Activated CD8-positive, alpha-beta memory T cell treated with anti-CD3 and anti-CD28 coated beads for 24 hours (primary cell): ENCODE results near the gene HRCT1.
"Not testable (repeated sequence)": the region's sequence is repeated elsewhere in the genome, so short reads cannot be mapped to it uniquely, and the experiment has no call there.

Experiments used
- DNase-seq: peaks from one replicate; pipeline ENCODE4 v3.0.0-alpha.2; 2020

Gene HRCT1

GRCh38 chr9:35897376-35898099, 8.5 kb upstream of the HRCT1 start:
- not testable (repeated sequence) for DNase-seq

DNA sequence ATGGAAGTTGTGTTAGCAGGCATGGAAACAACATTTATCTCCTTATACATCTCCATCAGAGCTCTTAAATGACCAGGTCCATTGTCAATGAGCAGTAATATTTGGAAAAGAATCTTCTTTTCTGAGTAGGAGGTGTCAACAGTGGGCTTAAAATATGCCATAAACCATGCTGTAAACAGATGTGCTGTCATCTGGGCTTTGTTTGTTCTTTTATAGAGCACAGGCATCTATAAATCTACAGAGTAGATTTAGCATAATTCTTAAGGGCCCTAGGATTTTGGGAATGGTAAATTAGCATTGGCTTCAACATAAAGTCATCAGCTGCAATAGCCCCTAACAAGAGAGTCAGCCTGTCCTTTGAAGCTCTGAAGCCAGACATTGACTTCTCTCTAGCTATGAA, 7.7 kb upstream of the HRCT1 start:
- DNase-seq = no peak

DNA sequence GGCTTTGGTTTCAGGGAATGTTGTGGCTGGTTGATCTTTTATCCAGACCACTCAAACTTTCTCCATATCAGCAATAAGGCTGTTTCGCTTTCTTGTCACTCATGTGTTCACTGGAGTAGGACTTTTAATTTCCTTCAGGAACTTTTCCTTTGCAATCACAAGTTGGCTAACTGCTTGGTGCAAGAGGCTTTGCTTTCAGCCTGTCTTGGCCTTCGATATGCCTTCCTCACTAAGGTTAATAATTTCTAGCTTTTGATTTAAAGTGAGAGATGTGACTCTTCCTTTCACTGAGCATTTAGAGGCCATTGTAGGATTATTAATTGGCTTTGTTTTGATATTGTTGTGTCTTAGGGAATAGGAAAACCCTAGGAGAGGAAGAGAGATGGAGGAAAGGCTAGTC, 7.0 kb upstream of the HRCT1 start:
- DNase-seq = no peak

DNA sequence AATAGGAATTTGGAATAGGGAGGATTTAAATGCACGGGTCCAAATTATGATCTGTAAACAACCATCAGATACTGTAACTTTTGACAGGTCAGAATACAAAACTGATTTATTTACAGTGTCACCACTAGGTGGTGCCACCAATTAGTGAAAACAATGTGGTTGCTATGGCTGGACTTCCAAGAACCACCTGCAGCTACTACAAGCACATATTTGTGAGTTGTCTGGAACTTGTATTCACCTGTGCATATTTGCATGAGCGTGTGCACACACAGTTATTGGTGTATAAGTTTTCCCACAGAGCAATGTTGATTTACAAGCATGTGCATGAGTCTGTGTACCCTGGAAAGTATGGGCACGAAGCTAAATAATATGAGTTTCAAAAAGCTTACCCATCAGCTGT, 3.0 kb upstream of the HRCT1 start:
- DNase-seq = no peak

- no peak for DNase-seq
Measured at GRCh38 chr9:35904338-35904737, 1.7 kb upstream of the HRCT1 start.

DNA sequence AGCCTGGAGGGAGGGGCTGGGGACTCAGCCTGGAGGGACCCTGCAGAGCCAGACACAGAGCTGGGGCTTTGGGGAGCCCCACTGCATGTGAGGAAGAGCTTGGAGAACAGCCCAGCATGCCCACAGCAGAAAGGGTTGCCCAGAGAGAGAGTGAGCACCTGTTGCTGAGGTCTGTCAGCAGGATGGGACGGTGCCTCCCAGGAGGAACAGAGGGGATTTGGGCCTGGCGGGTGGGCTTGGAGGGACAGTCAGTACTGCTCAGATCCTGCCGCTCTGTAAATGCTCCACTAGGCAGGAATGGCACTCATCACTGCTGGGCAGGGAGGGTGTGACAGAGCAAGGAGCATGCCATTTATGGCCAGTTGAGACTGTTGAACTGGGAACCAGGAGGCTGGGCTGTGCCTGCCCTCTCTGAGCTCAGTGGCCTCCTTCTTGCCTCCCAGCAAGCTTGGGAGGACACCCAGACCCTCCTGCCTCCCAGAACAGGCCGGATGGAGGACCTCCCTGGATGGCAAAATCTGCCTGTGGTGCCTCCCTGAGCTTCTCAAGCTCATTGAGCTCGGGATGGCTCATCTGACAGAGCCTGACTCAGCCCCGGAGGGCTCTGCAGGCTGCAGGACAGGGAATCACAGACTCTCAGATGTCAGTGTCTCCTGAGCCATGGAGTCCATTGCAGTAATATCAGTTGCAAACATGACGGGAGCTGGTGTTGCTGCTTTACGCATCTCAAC, 786 bp upstream of the HRCT1 start:
- no peak for DNase-seq

DNA sequence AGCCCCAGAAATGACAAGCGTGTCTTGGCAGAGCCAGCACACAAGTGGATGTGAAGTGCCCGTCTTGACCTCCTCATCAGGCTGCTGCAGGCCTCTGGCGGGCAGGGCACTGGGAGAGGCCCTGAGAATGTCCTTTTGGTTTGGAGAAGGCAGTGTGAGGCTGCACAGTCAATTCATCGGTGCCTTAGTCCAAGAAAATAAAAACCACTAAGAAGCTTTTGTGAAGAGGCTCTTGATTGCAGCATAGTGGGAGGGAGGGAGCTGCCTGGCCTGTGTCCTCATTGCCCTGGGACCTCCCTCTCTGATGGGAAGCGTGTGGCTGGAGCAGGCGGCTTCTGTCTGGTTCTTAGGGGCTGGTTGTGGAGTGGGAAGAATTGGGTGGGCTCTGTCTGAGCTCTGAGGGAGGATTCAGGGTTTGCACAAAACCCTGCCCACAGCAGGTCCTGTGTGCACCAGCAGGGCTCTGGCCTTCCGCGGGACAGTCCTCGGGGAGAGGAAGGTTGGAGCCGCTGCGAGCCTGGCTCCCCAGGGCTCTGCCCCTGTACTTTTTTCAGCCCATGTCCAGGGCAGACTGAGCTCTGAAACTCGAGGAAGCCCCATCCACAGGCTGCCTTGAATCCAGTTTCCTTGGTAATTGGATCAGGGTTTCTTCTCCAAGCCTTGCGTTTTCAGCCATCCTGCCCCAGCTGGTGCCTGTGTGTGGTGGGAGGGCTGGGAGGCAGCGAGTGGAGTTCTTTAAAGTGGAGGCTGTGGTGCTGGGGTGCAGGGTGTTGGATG, 1.1 kb downstream of the HRCT1 start:
- DNase-seq = no peak

DNA sequence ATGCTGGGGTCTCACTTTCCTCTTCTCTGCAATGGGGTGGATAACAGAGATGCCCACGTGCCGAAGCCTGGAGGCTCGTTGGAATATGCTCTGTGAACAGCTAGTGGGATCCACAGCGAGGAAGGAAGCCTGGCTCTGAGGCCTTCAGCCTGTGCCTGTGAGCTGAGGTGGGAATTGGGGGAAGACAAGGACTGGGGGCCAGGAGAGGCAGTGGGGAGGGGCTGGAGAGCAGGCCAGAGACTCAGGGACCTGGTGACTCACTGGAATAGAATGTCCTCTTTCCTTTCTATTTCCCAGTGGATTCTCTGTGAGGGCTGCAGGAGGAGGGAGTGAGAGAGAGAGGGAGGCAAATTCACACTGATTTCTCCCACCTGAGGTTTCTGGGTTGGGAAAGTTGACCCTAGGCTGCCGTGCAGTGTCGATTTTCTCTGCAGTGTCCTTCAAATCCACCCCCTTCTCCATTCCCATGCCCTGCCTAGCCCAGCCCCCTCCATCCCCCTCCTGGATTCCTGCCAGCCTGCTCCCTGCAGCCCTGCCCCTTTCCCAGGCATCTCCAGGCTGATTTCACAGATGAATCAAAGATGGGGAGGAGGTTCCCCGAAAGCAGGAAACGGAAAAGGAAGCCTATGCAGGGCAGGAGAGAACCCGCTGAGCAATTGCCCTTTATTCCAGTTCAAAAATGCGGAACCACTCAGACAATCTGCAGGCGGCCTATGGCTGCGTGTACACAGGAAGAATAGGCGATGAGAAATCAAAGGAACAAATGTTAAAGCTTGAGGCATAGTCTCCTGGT, 1.9 kb downstream of the HRCT1 start:
- no peak for DNase-seq

DNA sequence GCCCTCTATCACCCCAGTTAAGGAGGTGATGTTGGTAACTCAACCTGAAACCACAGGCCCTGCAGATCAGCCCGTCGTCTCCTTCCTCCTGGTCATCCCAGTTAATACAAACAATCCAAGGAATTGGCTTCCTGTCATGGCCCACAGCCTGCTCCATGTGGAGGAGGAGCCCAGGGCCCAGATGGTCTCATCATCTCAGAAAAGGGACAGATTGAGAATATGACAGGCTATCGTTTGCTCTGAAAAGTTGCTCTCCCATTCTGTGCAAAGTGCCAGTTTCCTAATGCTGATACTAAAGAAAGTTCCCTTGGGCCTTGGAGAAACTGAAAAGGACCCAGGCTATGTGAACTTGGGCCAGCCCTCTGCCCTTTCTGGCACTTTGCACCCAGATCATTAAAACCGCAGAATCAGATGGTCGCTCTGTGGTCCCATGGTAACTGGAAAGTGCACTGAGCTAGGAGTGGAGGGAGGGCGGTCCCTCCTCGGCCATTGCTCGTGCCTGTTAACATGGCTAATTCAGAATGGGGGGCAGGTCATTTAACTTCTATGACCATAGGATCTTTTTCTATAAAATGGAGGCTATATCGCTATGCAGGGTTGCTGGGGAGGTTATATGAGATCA, 2.6 kb downstream of the HRCT1 start:
- no peak for DNase-seq

DNA sequence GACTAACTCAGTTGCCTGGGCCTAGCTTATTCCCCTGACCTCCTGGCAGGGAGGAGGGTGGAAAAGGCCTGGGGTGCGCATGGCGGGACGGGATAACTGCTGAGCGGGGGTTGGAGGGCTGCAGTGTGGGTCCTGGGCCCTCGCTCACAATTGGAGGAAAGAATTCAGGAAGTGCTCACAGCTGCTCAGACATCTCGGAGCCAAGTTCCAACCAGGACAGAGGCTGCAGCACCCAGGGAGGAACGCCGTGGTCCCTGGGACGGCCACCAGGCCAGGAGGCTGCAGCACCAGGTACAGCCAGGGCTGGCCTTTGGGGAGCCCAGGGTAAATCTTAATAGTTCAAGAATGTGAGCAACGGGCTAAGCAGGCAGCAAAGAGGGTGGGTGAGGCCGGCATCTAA, 3.3 kb downstream of the HRCT1 start, which contains the start of gene SPAAR:
Gene SPAAR, plus strand, starts transcription at position 217 of the 400 bp plus-strand sequence. CDS start 974 bp downstream, outside the sequence.
- DNase-seq = no peak

DNA sequence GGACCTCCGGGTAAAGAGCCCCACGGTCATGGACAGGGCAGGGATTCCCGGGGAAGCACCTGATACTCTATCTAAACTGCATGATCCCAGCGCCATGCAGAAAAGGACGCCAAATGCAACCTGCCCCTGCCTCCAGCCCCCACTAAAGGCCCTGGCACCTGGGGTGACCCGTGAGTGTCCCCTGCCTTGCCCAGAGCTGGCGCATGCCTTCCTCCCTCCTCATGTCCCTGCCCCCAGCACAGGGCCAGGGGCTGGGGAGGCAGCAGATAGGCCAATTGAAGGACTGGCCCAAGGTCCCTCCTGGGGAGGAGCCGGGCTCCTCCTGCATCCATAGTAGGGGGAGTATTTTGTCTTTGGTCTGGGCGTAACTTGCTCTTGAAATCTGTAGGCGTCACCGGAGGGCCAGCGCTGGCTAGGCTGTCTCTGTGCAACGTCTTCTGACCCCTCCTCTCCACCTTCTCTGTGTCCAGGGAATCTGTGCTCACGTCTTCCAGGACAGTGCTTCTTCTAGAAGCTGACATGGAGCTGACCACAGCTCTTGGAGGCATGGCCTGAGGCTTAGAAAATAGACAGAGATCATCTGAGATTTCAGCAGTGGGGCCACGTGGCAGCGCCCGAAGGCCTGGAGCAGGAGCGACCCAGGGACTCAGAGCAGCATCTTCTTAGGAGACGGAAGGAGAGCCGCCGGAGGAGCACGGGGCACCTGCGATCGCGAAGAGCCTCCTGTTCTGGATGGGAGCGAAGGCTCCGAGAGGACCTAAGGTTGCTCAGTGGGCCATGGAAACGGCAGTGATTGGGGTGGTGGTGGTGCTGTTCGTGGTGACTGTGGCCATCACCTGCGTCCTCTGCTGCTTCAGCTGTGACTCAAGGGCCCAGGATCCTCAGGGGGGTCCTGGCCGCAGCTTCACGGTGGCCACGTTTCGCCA, 3.9 kb downstream of the HRCT1 start:
- DNase-seq = no peak

DNA sequence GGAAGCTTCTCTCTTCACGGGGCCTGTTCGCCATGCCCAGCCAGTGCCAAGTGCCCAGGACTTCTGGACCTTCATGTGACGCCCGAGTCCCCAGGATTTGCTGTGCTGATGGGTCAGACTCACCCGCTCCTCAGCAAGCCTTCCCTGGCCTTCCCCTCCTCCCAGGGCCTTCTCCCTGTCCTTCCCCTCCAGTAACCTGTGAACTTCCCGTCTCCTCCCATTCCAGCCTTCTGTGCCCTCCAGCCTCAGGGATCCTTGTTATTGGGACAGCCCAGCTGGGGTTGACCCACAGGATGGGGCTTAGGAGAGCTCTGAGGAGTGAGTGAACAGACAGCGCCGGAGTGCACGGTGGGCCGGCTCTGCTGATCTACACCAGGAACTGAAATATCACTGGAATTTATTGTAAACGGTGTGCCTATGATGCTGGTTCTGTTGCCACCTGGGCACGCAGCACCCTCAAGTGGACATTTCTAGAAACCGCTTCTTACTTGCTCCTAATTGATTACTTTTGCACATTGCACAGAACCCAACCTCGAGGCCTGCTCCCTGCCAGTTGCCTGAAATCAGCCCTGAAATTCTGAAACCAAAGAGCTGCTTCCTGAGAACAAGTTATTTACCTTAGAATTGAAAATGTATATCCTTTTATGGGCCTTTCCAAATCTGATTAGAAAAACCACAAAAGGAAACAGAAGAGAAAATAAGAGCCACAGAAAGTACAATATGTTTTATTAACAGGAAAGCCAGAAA, 4.8 kb downstream of the HRCT1 start:
- DNase-seq = no peak

DNA sequence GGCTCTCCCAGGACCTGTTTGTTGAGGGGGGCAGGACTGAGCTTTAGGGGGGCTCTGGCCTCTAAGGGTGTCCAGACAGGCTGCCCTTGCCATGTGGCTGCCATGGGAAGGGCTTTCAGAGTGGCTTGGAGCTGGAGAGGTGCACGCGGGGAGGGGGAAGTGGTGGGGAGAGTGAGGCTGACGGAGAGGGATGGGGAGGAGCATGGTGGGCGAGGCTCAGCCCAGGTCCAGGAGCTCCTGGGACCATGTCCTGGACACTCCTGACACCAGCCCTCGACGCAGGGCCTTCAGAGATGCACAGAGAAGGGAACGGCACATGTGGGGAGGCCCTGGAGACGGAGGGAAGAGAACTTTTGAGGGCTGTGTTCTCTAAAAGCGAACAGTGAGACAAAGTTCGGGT, 5.7 kb downstream of the HRCT1 start:
- DNase-seq = no peak

DNA sequence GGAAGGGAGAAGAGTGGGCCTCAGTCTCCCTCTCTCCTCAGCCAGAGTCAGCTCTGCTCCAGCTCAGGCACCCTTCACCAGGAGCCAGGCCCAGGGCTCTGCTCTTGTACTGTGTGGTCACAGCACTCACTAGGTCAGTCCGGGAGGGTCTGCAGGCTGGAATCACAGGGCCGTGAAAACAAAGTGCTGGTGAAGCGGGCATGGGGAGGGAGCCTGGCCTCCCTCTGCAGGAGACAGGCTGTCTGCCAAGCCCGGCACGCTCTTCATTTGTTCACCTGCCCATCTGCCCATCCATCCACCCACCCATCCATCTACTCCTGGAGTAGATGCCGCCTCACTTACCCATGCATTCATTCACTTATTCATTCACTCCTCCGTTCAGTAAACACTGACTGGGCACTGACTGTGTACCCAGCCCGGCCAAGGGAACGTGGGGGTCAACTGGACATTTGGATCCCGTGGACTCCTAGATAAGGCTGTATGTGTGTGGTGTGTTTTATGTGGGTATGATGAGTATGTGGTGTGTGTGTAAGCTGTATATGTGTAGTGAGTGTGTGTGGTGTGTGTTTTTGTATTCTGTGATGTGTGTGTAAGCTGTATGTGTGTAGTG, 6.9 kb downstream of the HRCT1 start:
- DNase-seq = no peak

DNA sequence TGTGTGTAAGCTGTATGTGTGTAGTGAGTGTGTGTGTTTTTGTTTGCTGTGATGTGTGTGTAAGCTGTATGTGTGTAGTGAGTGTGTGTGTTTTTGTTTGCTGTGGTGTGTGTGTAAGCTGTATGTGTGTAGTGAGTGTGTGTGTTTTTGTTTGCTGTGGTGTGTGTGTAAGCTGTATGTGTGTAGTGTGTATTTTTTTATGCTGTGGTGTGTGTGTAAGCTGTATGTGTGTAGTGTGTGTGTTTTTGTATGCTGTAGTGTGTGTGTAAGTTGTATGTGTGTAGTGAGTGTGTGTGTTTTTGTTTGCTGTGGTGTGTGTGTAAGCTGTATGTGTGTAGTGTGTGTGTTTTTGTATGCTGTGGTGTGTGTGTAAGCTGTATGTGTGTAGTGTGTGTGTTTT, 7.4 kb downstream of the HRCT1 start:
- DNase-seq = not testable (repeated sequence)

- DNase-seq = no peak
Measured at GRCh38 chr9:35914301-35914807, 8.4 kb downstream of the HRCT1 start.

- no peak for DNase-seq
Measured at GRCh38 chr9:35915681-35916294, 9.8 kb downstream of the HRCT1 start.

- no peak for DNase-seq
Measured at GRCh38 chr9:35917261-35917660, 11.3 kb downstream of the HRCT1 start.

- no peak for DNase-seq
Measured at GRCh38 chr9:35918780-35919179, 12.8 kb downstream of the HRCT1 start.
